Measurements from ENCODE around the gene ADAM12.

GRCh38 chr10:126187399-126187798, 200.9 kb downstream of the ADAM12 start:
- TF ChIP-seq CTCF (IDR thresholded peaks at IDR 0.05; ENCODE audit: borderline replicate concordance, extremely low read depth, low read length, poor library complexity, severe bottlenecking), result no peak
- TF ChIP-seq EZH2 (IDR thresholded peaks at IDR 0.05; ENCODE audit: borderline replicate concordance, low read depth, low read length, severe bottlenecking), result no peak
